ENCODE results near the gene B9D1.

Gene B9D1

DNA sequence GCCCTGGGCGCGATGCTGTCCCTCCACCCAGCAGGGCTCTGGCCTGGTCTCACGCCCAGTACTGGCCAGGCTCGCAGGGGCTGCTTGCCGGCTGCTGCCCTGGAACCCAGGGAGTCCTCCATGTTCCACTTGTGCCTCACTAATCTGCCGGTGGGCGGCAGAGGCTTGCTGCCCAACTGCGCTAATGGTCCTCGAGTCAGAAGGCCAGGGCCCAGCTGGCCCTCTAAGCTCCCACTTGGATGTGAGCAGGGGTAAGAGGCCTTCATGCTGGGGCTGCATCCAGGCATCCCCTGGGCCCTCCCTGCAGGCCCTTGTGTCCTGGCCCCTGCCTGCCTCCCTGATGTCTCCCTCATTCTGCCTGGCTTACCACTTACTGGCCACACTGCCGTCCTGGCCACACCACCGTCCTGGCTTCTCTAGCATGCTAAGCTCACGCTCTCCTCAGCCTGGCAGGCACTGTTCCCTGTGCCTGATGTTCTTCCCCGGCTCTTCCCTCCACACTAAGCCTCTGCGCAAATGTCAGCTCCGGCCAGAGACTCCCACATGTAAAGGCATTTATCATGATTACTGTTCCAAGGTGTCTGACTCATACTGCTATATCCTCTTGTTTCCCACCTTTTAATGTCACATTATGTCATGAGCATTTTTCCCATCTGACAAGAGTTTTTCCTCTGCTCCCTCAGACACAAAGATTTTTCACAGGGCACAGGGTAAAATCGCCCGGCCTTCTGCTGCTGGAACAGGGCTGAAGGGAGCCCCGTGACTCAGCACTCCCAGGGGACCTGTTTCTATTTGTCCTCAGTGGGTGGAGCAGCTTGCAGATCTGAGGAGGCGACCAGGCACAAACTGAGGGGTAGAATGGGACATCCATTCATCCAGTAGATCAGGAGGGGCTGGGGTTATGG is 15.9 kb downstream of the B9D1 start:
- Mint-ChIP-seq H3K36me3 (peaks cover 0 to 2% of the 10 kb centered on the region in 2 donors), H3K27ac (no peak overlapping the region), H3K27me3 (peaks cover 18 to 20% of the 10 kb centered on the region in 2 donors), H3K9me3 (no peaks in the 10 kb centered on the region), H3K4me1 (peaks cover 9% of the 10 kb centered on the region in 2 donors), H3K4me3 (no peak overlapping the region)
- no peak for DNase-seq
- ATAC-seq (replicated peaks): peak; percentile 75 to 85

- DNase-seq (no peak), ATAC-seq (replicated peaks) (no peak)
- Mint-ChIP-seq H3K4me1 (peaks cover 9% of the 10 kb centered on the region in 2 donors), H3K27ac (no peak overlapping the region), H3K27me3 (peaks cover 13 to 20% of the 10 kb centered on the region in 2 donors), H3K9me3 (no peaks in the 10 kb centered on the region), H3K36me3 (peaks cover 0 to 2% of the 10 kb centered on the region in 2 donors), H3K4me3 (no peak overlapping the region)
Observed at GRCh38 chr17:19345486-19346350, 16.8 kb downstream of the B9D1 start.

- no peak for DNase-seq
- ATAC-seq (replicated peaks): no peak
- Mint-ChIP-seq H3K9me3 (no peaks in the 10 kb centered on the region), H3K4me3 (no peak overlapping the region), H3K27me3 (peaks cover 13 to 20% of the 10 kb centered on the region in 2 donors), H3K36me3 (peaks cover 0 to 2% of the 10 kb centered on the region in 2 donors), H3K4me1 (peaks cover 9% of the 10 kb centered on the region in 2 donors), H3K27ac (no peak overlapping the region)
Observed at GRCh38 chr17:19345067-19345460, 17.5 kb downstream of the B9D1 start.

GRCh38 chr17:19344311-19345066 is 18.0 kb downstream of the B9D1 start:
- Mint-ChIP-seq H3K9me3 (no peaks in the 10 kb centered on the region), H3K36me3 (peaks cover 0 to 2% of the 10 kb centered on the region in 2 donors), H3K27ac (no peak overlapping the region), H3K4me3 (no peak overlapping the region), H3K4me1 (peaks cover 9% of the 10 kb centered on the region in 2 donors), H3K27me3 (peaks cover 13 to 22% of the 10 kb centered on the region in 2 donors)
- ATAC-seq (replicated peaks): no peak
- no peak for DNase-seq

DNA sequence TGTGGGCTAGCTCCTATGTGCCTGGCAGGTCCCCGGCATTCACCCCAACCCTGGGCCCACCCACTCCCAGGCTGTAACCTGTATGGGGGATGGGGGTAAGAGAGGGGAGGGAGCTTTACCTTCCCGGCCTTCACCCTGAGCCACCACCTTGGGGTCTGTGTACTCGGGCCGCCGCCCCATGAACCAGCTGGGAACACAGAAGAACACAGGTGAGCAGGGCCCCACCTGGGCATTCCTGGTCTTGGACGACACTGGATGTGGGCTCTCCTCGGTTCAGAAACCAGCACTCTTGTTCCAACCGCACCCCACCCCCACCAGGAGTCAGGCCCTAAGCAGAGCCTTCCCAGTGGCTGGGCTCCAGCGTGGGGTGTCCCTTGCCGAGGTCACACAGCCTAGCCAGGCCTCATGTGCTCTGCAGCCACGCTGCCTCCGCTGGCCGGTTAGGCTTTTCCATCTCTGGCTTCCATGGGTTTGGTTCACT is 18.8 kb downstream of the B9D1 start:
- DNase-seq: no peak
- no peak overlapping the region for H3K4me3 Mint-ChIP-seq

GRCh38 chr17:19343256-19343630 is 19.3 kb downstream of the B9D1 start:
- no peak for ATAC-seq (replicated peaks)

More for the DNA sequence above, 18.8 kb downstream of the B9D1 start:
- Mint-ChIP-seq H3K27ac (no peak overlapping the region), H3K4me1 (peaks cover 9% of the 10 kb centered on the region in 2 donors), H3K9me3 (no peaks in the 10 kb centered on the region), H3K27me3 (peaks cover 13 to 29% of the 10 kb centered on the region in 2 donors), H3K36me3 (peaks cover 0 to 2% of the 10 kb centered on the region in 2 donors)
- no peak for ATAC-seq (replicated peaks)

DNA sequence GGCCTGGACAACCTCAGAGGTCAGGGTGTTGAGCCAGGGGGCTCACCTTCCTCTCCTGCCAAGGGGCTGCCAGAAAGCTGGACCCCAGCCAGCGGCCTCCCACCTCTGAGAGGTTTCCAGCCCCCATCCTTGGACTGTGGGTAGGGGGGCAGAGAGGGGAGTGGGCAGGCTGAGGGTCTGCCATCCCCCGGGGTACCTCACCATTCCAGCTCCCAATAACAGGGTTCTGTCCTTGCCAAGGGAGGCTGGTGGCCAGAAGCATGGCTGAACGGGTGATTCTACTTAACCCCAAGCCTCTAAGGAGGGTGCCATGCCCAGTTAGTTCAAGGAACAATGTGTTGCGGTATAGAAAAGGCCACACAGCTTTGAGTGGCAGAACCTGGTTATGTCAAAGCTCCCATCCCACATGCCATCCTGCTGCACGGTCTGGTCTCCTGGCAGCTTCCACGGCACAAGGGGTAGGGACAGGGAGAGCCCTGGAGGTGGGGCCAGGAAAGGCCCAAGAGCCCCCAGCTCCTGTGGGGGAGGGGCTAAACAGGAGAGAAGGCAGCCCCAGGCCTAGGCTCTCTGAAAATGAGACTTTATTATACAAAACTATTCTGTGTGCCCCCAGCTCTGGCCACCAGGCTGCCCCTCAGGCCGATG is 19.8 kb downstream of the B9D1 start:
- H3K27me3 Mint-ChIP-seq: peaks cover 13 to 29% of the 10 kb centered on the region in 2 donors
- DNase-seq (no peak), ATAC-seq (replicated peaks) (no peak)
- H3K4me1 Mint-ChIP-seq: peaks cover 9% of the 10 kb centered on the region in 2 donors
- no peaks in the 10 kb centered on the region for H3K9me3 Mint-ChIP-seq
- H3K36me3 Mint-ChIP-seq: peaks cover 0 to 2% of the 10 kb centered on the region in 2 donors
- no peak overlapping the region for H3K4me3 Mint-ChIP-seq
- no peak overlapping the region for H3K27ac Mint-ChIP-seq

More at GRCh38 chr17:19343256-19343630, 19.3 kb downstream of the B9D1 start:
- peaks cover 0 to 2% of the 10 kb centered on the region in 2 donors for H3K36me3 Mint-ChIP-seq
- H3K27ac Mint-ChIP-seq: no peak overlapping the region
- peaks cover 13 to 29% of the 10 kb centered on the region in 2 donors for H3K27me3 Mint-ChIP-seq
- peaks cover 9% of the 10 kb centered on the region in 2 donors for H3K4me1 Mint-ChIP-seq
- no peaks in the 10 kb centered on the region for H3K9me3 Mint-ChIP-seq
- H3K4me3 Mint-ChIP-seq: no peak overlapping the region
- no peak for DNase-seq

DNA sequence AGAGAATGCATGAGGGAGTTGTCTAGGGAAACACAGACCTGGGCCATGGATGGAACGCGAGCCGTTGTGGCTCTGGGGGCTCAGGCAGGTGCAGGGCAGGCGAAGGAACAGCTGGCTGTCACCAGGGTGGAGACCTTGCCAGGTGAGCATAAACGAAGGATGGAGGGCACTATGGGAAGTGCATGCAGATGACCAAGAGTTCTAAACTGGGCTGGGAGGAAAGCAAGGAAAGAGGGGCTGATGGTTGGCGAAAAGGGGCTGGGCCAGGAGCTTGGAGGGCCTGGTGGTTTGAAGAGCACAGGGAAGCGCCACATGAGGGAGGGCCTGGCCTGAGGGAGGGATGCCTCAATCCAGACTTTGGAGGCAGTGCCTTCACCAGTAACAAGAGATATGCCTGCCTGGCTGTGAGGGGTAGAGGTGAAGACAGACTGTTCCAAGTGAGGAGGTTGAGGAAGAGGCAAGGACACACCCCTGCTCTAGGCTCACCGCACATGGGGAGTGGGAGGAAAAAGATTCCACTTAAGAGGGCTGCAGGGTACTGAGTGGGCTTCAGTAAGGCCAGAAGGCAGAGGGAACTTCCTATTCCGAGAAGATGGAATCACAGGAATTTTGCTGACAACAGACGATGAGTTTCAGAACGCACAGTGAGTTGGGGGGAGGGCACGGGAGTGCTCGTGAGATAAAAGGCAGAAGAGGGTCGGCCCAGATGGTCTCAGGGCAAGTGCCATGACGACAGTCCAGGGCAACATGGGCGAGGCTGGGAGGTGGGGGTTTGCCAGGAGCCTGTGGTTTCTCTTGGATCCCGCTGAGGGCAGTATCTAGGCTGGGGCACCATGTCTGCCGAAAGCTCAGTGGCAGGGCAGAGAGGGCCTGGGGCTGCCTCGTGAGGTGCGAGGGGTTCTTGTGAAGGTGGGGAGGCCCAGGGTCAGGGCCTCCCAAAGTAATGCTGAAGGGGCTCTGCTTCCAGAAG is 20.6 kb downstream of the B9D1 start:
- H3K9me3 Mint-ChIP-seq: no peaks in the 10 kb centered on the region
- DNase-seq (no peak), ATAC-seq (replicated peaks) (no peak)
- H3K27me3 Mint-ChIP-seq: peaks cover 16 to 33% of the 10 kb centered on the region in 2 donors
- peaks cover 6 to 10% of the 10 kb centered on the region in 2 donors for H3K4me1 Mint-ChIP-seq
- peaks cover 0 to 2% of the 10 kb centered on the region in 2 donors for H3K36me3 Mint-ChIP-seq
- H3K27ac Mint-ChIP-seq: no peak overlapping the region
- H3K4me3 Mint-ChIP-seq: no peak overlapping the region

DNA sequence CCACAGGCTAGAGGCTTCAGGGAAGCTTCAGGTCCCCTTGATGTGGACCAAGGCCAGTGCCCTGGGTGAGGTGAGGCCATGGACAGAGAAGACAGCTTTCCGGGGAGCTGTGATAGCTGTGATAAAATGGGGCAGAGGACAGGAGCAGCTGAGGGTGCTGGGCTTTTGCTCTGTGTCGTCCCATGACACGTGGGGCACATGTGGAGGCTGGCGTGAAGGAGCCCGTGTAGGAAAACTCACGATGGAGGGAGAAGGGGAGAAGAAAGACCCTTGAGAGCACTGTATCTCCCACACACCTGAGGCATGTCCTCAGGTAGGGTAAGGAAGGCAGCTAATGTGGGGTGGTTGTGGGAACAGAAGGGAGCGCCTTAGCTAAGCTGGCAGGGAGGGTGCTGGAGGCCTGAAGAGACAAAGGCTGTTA is 21.3 kb downstream of the B9D1 start:
- Mint-ChIP-seq H3K27me3 (peaks cover 12 to 29% of the 10 kb centered on the region in 2 donors), H3K36me3 (no peaks in the 10 kb centered on the region), H3K27ac (no peak overlapping the region), H3K4me1 (peaks cover 2 to 6% of the 10 kb centered on the region in 2 donors), H3K9me3 (no peaks in the 10 kb centered on the region), H3K4me3 (no peak overlapping the region)
- ATAC-seq (replicated peaks): no peak
- DNase-seq: no peak

- H3K4me3 Mint-ChIP-seq: no peak overlapping the region
- H3K27ac Mint-ChIP-seq: no peak overlapping the region
- no peak for DNase-seq
- peaks cover 0 to 4% of the 10 kb centered on the region in 2 donors for H3K36me3 Mint-ChIP-seq
- no peaks in the 10 kb centered on the region for H3K9me3 Mint-ChIP-seq
- H3K27me3 Mint-ChIP-seq: peaks cover 12 to 39% of the 10 kb centered on the region in 2 donors
- peaks cover 2 to 6% of the 10 kb centered on the region in 2 donors for H3K4me1 Mint-ChIP-seq
- no peak for ATAC-seq (replicated peaks)
Observed at GRCh38 chr17:19339341-19339815, 23.1 kb downstream of the B9D1 start.

- DNase-seq: peak; percentile 62
- Mint-ChIP-seq H3K27me3 (peaks cover 12 to 39% of the 10 kb centered on the region in 2 donors), H3K27ac (no peak overlapping the region), H3K4me1 (peaks cover 2 to 7% of the 10 kb centered on the region in 2 donors), H3K36me3 (peaks cover 3 to 7% of the 10 kb centered on the region in 2 donors), H3K4me3 (no peak overlapping the region), H3K9me3 (no peaks in the 10 kb centered on the region)
- ATAC-seq (replicated peaks): peak; percentile 96 to 99
Observed at GRCh38 chr17:19338031-19338990, 24.2 kb downstream of the B9D1 start.
